Glutamatergic neuron (in vitro differentiated cells): ENCODE data around the gene NLGN4Y. TPM values are rescaled to one million over a fixed set of nuclear protein-coding genes. Genes with fewer than 3 reads are reported as not detected.

ENCODE experiments used
- DNase-seq: peaks from one replicate; pipeline ENCODE4 v3.0.0; 2022
- H3K27ac Mint-ChIP-seq: one replicate; pipeline ENCODE4 v1.8.0; 2020; ENCODE audit warnings: mild to moderate bottlenecking, mixed read lengths, inconsistent platforms; ENCODE audit not compliant: unreplicated experiment
- H3K27me3 Mint-ChIP-seq: one replicate; pipeline ENCODE4 v1.8.0; 2020; ENCODE audit warnings: mild to moderate bottlenecking, moderate library complexity, mixed read lengths, inconsistent platforms; ENCODE audit not compliant: unreplicated experiment
- H3K36me3 Mint-ChIP-seq: one replicate; pipeline ENCODE4 v1.8.0; 2020; ENCODE audit warnings: mild to moderate bottlenecking, mixed read lengths, inconsistent platforms; ENCODE audit not compliant: unreplicated experiment
- H3K4me1 Mint-ChIP-seq: one replicate; pipeline ENCODE4 v1.8.0; 2020; ENCODE audit warnings: mild to moderate bottlenecking, low read depth, mixed read lengths, inconsistent platforms; ENCODE audit not compliant: unreplicated experiment
- H3K4me3 Mint-ChIP-seq: one replicate; pipeline ENCODE4 v1.8.0; 2020; ENCODE audit warnings: mild to moderate bottlenecking, mixed read lengths, inconsistent platforms; ENCODE audit not compliant: unreplicated experiment
- H3K9me3 Mint-ChIP-seq: one replicate; pipeline ENCODE4 v1.8.0; 2020; ENCODE audit warnings: mild to moderate bottlenecking, moderate library complexity, mixed read lengths, inconsistent platforms; ENCODE audit not compliant: unreplicated experiment
- CTCF ChIP-seq: fragments of 200-600 bp; sonication (generic); IDR thresholded peaks from one replicate; pipeline ENCODE4 v1.5.0; 2021; ENCODE audit not compliant: partially characterized antibody, unreplicated experiment
- total RNA-seq: library from RNA; stranded (reverse); fragmentation: NEBNext Ultra II Directional; extraction: Animal tissue kit (Norgen Biotek cat#: 25700); gene quantifications from one replicate; pipeline ENCODE4 v1.2.1, GENCODE V29; 2021; ENCODE audit not compliant: unreplicated experiment

Gene NLGN4Y
- total RNA-seq, 1 donor from 2014 or later: 16.5 TPM

DNA sequence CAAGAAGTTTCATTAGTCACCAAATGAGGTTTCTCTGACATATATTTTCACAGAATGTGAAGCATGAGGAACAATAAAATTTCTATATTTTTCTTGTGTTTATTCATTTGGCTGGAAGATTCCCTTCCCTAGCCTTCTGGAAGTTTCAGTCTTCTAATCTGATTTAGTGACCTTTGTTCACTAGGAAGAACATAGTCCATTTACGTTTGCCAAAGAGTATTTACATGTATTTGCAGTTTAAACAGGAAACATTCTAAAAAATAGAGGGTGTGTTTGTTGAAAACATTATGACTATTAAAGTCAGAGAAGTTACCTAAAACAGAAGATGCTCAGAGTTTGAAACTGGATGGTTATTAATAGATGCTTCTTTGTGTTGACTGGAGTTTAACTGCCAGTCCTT lies 238.6 kb downstream of the NLGN4Y start:
- no peak for DNase-seq
- no peak for TF ChIP-seq CTCF
- H3K4me3 Mint-ChIP-seq: no peak overlapping the region
- H3K27me3 Mint-ChIP-seq: no peaks in the 10 kb centered on the region
- no peak overlapping the region for H3K27ac Mint-ChIP-seq
- no peaks in the 10 kb centered on the region for H3K9me3 Mint-ChIP-seq
- H3K4me1 Mint-ChIP-seq: no peaks in the 10 kb centered on the region
- no peaks in the 10 kb centered on the region for H3K36me3 Mint-ChIP-seq

DNA sequence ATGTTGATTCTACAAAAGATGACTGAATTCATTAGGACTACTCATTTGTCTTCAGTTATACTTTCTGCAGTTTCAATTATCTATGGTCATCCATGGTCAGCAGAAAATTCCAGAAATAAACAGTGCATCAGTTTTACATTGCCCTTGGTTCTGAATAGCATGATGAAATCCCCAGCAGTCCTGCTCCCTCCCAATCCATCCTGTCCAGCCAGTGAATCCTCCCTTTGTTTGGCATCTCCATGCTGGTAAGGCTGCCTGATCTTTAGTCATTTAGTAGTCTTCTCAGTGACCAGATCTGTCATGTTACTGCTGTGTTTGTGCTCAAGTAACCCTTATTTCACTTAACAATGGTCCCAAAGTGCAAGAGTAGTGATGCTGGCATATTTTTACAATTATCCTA lies 239.3 kb downstream of the NLGN4Y start:
- H3K27ac Mint-ChIP-seq: no peak overlapping the region
- no peaks in the 10 kb centered on the region for H3K4me1 Mint-ChIP-seq
- H3K9me3 Mint-ChIP-seq: no peaks in the 10 kb centered on the region
- no peak overlapping the region for H3K4me3 Mint-ChIP-seq
- H3K27me3 Mint-ChIP-seq: no peaks in the 10 kb centered on the region
- H3K36me3 Mint-ChIP-seq: no peaks in the 10 kb centered on the region
- no peak for TF ChIP-seq CTCF
- DNase-seq: no peak

GRCh38 chrY:14778208-14778607 lies 253.9 kb downstream of the NLGN4Y start:
- TF ChIP-seq CTCF: no peak
- Mint-ChIP-seq H3K4me1 (no peaks in the 10 kb centered on the region), H3K36me3 (no peaks in the 10 kb centered on the region), H3K9me3 (peaks cover 2% of the 10 kb centered on the region), H3K4me3 (no peak overlapping the region), H3K27ac (no peak overlapping the region), H3K27me3 (no peaks in the 10 kb centered on the region)
- no peak for DNase-seq

DNA sequence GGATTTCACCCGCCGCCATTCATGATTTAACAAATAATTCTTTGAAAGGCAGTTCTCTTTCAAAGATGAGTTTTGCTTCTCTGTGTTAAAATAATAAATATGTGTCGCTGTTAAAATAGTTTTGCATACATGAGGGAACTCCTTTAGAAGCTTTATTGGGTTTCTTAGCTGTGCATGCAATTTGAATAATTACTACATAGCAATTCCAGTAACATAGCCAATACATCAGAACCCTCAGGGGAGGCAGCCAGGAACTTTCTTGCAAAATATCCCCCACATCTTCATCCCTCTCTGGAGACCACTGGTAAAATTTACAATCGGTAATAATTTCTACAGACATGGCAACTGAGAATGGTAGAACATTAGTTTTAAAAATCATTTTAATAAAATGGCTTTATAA lies 268.8 kb downstream of the NLGN4Y start:
- Mint-ChIP-seq H3K27ac (no peak overlapping the region), H3K36me3 (no peaks in the 10 kb centered on the region), H3K27me3 (peaks cover 2% of the 10 kb centered on the region), H3K4me1 (no peaks in the 10 kb centered on the region), H3K4me3 (no peak overlapping the region), H3K9me3 (no peaks in the 10 kb centered on the region)
- no peak for TF ChIP-seq CTCF
- no peak for DNase-seq

- TF ChIP-seq CTCF: no peak
- no peak for DNase-seq
- Mint-ChIP-seq H3K36me3 (no peaks in the 10 kb centered on the region), H3K9me3 (no peaks in the 10 kb centered on the region), H3K4me3 (no peak overlapping the region), H3K27me3 (peaks cover 2% of the 10 kb centered on the region), H3K4me1 (no peaks in the 10 kb centered on the region), H3K27ac (no peak overlapping the region)
Observed at GRCh38 chrY:14793674-14794073, 269.3 kb downstream of the NLGN4Y start.
